Measurements from ENCODE around the gene OTUD5.

OTUD5 gene

GRCh38 chrX:48972220-48973164 lies 15.1 kb upstream of the OTUD5 start:
- peak; percentile 2 for DNase-seq

DNA sequence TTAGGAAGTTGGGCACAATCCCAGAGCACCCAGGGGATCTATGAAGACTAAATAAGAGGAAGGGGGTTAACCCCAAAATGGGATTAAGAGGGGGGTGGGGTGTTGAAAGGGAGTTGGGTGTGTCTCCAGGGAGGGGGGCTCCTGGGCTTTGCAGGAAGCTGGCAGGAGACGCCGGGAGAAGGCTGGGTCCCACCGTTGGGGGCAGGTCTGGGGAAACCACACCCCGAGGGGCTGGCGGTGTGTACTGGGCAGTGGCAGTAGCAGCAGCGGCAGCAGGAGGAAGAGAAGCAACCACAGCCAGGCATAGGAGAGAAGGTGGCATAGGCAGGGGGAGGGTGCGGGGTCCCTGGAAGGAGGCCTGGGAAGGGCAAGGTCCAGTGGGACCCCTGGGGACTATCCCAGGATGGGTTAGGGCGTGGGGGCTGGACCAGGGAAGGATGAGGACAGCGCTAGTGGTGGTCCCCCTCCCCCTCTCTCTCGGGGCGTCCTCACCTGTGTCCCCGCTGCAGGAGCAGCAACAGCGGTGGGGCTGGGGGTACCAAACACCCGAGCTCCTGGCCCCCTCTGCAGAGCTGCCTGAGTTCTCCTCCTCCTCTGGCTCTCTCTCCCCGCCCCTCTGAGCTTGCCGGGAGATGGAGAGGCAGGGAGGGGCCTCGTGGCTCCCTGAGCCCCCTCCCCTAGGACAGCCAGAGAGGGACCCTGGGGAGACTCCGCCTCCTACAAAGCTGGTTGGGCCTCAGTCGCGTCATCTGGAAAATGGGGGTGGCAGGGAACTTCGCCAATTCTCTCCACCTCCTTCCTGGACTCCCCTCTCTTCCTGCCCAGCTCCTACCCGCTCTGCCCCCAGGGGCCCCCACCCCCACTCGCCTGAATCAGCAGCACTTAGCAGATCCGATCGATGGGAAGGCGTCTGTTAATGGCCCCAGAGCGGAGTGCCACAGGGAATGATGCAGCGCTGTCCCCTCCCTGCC lies 14.1 kb upstream of the OTUD5 start, which contains the start of gene KCND1:
Gene KCND1, minus strand, starts transcription at position 596 of the 971 bp plus-strand sequence. CDS start 1,573 bp downstream, outside the sequence.
- DNase-seq = no peak

GRCh38 chrX:48969471-48969870 lies 12.1 kb upstream of the OTUD5 start:
- no peak for DNase-seq

GRCh38 chrX:48968377-48968776 lies 11.0 kb upstream of the OTUD5 start:
- DNase-seq = no peak

DNA sequence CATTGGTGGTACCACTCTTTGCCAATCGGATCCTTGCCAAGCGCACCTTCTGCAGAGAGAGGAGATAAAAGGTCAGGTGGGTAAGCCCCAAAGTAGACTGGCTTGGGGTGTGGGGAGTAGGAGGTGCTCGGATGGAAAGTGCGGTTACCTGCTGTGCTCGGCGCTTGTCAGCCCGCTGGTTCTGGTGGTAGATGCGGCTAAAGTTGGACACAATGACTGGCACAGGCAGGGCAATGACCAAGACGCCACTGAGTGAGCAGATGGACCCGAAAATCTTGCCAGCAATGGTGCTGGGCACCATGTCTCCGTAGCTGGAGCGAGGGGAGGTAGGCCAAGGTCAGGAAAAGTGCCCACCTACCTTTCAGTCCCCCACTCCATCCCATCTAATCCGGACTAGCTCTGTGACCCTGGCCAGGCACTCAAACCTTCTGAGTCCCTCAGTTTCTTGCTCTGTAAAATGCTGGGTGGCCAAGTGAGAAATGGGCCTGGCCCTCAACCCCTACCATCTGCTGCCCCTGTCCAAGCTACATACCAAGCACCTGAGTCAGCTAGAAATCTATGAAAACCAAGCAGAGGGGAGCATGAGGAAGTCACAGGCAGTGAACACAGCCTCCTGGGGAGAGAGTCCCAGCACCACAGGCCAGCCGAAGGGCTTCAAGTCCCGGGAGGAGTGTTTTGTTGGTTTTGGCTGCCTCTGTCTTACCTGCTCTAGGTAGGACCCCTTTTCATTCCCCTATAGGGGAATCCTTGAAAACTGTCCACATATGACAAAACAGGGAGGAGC lies 9.6 kb upstream of the OTUD5 start:
- DNase-seq = no peak

- DNase-seq = no peak
Observed at GRCh38 chrX:48965959-48966358, 8.6 kb upstream of the OTUD5 start.

DNA sequence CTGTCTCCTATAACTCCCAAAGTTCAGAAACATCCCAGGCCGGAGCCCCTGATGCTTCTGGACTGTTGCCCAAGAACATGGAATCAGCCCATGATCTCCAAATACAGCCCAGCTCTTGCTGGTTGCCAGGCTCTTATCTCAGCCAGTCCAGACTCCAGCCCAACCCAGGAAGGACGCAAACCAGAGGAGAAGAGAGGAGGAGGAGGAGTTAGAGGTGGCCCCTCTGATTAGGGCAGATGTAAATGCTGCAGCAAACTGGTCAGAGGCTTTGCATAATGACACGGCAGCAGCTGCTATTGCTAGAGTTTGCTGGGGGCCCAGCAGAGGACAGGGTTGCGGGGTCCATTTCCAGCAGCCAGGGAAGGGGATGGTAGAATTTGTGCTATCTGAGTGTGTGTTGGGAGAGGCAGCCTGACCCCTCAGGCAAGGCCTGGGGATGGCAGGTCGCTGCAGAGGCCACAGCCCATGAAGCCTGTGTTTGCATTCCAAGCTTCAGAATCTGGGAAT lies 4.2 kb upstream of the OTUD5 start:
- no peak for DNase-seq

DNA sequence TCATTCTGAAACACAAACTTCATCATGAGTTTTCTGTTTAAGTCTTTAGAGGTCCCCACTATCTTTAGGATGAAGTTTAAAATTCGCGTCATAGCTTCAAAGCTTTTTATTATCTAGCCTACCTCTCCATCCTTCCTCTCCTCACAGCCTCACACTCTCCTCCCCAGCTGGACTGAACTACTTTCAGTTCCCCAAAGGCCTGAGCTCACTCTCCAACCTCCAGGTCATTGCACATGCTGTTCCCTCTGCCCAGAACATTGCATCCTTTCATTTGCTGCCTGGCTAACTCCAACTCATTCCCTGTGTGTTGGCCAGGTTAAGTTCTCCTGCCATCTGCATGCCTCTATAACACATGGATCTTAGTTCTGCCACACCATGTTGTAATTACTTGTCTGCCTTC lies 2.9 kb upstream of the OTUD5 start:
- no peak for DNase-seq

- peak; percentile 20 for DNase-seq
Observed at GRCh38 chrX:48958635-48959094, 1.3 kb upstream of the OTUD5 start.

DNA sequence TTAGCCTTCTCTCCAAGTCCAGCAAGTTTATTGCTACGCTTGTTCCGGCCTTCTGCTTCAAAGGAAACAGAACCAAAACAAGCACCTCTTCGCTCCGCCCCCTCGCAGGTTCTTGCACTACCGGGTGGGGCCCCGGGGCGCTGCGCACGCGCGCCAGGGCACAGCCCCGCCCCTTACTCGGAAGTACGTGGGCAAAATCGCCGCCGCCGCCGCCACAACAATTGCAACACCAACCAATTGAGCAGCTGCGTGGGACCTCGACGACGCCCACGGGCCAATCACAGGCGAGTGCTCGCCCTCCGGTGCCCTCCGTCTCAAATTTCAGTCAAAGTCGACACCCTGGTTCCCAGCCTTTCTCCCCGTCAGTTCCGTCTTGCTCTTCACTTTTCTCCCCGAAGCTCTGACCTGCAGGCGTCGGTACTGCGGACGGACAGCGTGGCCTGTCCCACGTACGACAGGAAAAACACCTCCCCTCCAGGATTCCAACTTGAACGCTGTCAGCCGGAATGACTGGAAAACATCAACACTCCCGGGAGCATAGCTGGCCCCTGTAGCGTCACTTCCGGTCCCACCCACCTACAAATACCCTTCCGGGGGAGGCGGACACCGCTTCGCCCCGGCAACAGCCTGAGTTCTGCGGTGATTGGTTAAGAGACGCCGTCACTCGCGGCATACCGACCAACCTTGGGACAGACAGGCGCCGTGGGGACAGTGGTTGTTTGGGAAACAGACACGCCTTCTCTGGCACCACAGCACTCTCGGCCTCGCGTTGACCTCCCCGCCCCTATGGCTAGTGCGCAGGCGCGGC lies 624 bp upstream of the OTUD5 start:
- DNase-seq = peak; percentile 87

DNA sequence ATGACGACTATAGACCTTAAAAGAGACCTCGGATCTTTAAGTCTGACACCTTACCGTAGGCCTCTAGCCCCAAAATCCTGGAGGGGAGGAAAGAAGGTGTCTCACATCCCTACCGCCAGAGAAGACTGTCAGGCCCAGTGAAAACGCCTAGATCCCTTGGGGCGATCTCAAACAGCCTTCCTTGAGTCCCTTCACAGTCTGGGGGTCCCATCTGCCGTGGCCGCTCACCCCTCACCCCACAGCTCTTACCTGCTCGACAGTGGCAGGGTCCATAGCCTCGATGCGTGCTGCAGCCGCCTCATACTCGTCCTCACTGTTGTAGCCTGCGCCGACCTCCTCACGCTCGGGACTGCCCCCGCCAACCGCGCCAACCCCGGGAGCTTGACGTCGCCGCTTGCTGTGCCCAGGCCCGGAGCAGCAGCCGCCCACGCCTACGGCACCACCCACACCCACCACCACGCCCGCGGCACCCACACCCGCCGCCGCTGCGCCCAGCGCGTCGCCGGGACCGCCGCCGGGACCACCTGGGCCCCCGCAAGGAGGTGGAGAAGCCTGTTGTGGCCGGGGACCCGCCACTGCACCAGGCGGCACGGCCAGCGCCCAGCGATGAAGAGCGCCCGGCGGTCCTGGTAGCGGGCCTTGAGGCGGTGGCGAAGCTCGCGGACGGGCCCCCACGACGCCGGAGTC lies 536 bp downstream of the OTUD5 start:
- DNase-seq = peak; percentile 24

DNA sequence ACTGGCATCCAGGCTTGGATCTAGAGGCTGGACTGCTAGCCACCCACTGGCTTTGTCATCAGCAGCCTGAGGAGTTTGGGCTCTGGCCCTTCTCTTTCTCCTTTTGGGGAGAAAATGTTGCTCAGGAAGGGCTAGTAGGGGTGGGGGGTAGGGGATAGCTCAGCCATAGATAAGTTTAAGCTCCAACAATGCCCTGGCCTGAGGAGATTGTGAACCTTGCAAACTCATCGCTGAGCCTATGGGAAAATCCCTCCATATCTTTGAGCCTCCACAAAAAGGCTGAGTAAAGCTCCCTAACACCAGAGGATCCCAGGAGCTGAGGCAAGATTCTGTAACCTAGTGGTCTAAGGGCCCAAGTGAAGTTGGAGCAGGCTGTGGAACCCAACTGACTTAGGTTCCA lies 8.8 kb downstream of the OTUD5 start:
- no peak for DNase-seq

DNA sequence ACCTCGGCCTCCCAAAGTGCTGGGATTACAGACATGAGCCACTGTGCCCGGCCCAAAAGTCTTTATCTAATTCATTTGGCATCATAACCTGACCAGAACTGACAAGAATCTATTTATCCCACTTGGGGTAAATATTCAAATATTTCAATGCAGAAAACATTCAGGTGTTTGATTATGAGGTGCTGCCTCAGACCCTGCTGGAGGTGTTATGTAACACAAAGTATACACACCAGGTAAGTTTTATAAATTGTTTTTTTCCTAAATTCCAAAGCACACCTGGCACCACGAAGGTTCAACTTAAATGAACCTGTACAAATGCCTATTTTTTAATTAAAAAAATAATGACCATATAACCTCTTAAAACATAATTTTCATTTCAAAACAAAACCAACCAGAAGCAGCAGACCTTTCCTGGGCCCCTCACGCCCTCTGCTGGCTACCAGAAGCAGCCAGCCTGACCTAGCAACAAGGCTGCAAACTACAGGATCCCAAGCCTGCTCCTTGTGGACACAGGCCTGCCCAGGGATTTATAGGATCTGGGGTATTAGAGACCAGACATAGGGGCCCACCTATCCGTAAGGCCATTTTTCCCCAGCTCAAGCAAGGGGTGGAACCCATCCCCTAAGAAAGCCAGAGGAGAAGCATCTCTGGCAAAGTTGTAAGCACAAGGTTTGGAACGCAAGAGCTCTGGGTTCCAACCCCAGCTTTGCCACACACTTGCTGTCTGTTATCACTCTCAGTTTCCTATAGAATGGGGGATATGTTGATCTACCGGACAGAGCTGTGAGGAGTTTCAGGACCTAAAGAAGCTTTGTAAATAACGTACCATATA lies 11.7 kb downstream of the OTUD5 start:
- DNase-seq = peak; percentile 15

DNA sequence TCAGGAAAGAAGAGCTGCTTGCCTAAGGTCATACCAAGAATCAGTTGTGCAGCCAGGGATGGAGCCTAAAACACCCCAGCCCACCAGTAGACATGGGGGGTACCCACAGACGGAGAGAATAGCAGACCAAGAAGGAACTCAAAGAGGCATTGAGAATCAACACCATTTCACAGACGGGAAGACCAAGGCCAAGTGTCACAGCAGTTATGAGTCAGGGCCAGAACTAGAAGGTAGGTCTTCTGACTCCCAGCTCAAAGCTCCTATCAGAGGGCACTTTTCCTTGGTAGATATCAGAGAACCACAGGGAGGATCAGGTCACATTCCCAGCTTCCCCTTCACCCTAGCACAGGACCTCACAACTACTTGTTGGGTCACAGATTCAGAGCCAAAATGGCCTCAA lies 14.5 kb downstream of the OTUD5 start:
- DNase-seq = no peak

GRCh38 chrX:48940404-48940955 lies 16.9 kb downstream of the OTUD5 start:
- no peak for DNase-seq

DNA sequence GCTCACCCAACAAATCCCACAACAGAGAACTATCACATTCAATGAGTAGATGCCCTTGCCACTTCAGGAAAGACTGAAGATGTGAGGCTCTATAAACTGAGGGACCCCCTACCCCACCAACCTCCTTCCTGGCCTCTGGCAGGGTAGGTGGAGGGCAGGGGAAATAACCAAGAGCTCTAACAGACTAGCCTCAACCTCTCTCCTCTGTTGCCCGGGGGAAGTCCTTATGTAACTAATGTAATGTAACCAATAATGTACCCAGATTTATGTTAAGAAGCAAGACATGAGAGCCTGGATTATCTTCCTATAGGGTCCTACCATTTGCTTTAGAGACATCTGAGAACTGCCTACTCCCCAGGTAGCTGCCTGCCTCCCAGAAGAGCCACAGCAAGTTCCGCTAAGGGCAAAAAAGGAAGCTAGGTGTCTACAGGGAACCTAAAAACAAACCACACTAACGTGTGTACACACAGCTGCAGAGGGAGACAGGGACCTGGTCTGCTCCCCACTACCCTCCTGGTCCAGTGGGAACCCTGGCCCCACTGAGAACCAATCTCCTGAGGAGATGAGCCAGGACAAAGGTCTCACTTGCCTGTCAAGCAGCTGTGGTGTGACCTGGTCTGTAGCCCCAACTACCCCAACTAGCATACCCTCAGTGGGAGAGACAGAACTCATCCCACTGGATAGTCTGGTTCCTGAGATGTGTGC lies 17.7 kb downstream of the OTUD5 start:
- no peak for DNase-seq

- DNase-seq = peak; percentile 59
Observed at GRCh38 chrX:48938721-48939425, 18.5 kb downstream of the OTUD5 start.

Data from effector CD8-positive, alpha-beta T cell (primary cell).